OCI-LY3 (cell line): Measurements from ENCODE around the gene CLVS2.

Source experiments
- H2AFZ ChIP-seq: fragments of 200-600, 300-600 bp; shearing (Covaris generic); 2 replicates; pipeline ENCODE4 v1.6.0; 2014; ENCODE audit warnings: antibody characterized with exemption, low read depth, low read length
- H3K27ac ChIP-seq: fragments of 200-600, 300-600 bp; sonication (generic); 2 replicates; pipeline ENCODE4 v1.5.1; 2014; ENCODE audit warnings: mild to moderate bottlenecking, low read length, moderate library complexity, mixed read lengths
- H3K27me3 ChIP-seq: fragments of 200-600, 300-600 bp; sonication (generic); 2 replicates; pipeline ENCODE4 v1.6.1; 2014; ENCODE audit warnings: low read depth, low read length, mixed read lengths
- H3K36me3 ChIP-seq: fragments of 200-600, 300-600 bp; sonication (generic); replicated peaks from 2 replicates; pipeline ENCODE3; 2014; ENCODE audit warnings: low read depth, low read length, mixed read lengths
- H3K4me1 ChIP-seq: fragments of 300-600, 200-600 bp; sonication (generic); 2 replicates; pipeline ENCODE4 v1.6.1; 2014; ENCODE audit warnings: low read length, mixed read lengths
- H3K4me2 ChIP-seq: fragments of 200-600, 300-600 bp; sonication (generic); 2 replicates; pipeline ENCODE4 v1.6.1; 2014; ENCODE audit warnings: low read length, mixed read lengths
- H3K4me3 ChIP-seq: fragments of 300-600, 200-600 bp; sonication (generic); 2 replicates; pipeline ENCODE4 v1.5.1; 2014; ENCODE audit warnings: antibody characterized with exemption, mild to moderate bottlenecking, low read length, moderate library complexity
- H3K79me2 ChIP-seq: fragments of 300-600, 200-600 bp; shearing (Covaris generic); 2 replicates; pipeline ENCODE4 v1.6.1; 2014; ENCODE audit warnings: mild to moderate bottlenecking, low read length, mixed read lengths
- H3K9ac ChIP-seq: fragments of 300-600, 200-600 bp; shearing (Covaris generic); 2 replicates; pipeline ENCODE4 v1.6.0; 2014; ENCODE audit warnings: mild to moderate bottlenecking, low read length, moderate library complexity
- H3K9me3 ChIP-seq: fragments of 200-600, 300-600 bp; shearing (Covaris generic); 2 replicates; pipeline ENCODE4 v1.6.1; 2014; ENCODE audit warnings: low read length, mixed read lengths; ENCODE audit not compliant: insufficient read depth
- H4K20me1 ChIP-seq: fragments of 200-600, 300-600 bp; sonication (generic); 2 replicates; pipeline ENCODE4 v1.6.1; 2016; ENCODE audit warnings: low read length, mixed read lengths; ENCODE audit not compliant: insufficient read depth
- EZH2phosphoT487 ChIP-seq: fragments of 200-600 bp; shearing (Covaris generic); IDR thresholded peaks from 2 replicates; pipeline ENCODE4 v1.6.1; 2018; ENCODE audit warnings: antibody characterized with exemption, mixed run types, low read depth
- TF ChIP-seq, protein P1 (sequence below): fragments of 200-600, 300-600 bp; sonication (generic); IDR thresholded peaks from 2 replicates; pipeline ENCODE4 v1.5.1; 2014; ENCODE audit warnings: antibody characterized with exemption, low read length, low read depth

Gene CLVS2, protein sequence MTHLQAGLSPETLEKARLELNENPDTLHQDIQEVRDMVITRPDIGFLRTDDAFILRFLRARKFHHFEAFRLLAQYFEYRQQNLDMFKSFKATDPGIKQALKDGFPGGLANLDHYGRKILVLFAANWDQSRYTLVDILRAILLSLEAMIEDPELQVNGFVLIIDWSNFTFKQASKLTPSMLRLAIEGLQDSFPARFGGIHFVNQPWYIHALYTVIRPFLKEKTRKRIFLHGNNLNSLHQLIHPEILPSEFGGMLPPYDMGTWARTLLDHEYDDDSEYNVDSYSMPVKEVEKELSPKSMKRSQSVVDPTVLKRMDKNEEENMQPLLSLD

DNA sequence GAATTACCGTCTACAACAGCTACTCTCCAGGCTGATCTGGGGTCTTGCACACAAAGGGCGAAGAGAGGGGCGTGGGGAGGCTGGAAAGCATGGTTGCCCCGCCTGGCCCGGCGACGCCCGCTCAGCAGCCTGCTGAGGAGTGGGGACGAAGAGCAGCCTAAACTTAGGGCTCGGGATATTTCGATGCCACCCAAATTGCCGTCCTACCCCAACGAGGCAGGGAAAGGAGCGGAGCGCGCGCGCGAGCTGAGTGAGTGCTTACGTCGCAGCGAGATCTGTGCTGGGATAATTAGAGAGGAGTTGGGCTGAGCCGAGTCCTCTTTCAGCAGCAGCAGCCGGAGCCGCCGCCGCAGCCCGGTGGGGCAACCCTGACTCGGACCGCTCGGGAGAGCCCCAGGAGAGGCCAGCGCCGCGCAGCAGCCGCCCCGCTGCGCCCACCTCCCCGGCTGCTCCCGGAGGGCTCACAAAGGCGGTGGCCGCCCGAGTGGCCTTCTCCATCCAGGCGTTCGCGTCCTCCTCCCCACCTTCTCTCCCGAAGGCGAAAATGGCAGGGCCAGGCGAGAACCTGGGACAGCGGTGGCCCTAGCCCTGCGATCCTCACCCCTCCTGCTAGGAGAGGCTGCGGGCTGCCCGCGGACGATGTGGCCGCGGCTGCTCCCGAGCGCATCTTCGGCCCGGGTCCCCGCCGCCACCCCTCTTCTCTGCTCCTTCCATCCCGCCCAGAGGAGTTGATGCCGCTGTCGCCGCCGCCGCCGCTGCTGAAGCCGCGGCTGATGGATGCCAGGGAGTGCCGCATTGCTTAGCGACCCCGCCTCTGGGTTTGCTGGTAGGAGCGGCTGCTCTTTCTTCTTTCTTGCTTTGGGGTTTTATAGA lies at the start of gene CLVS2:
Gene CLVS2, plus strand, starts transcription at position 315 of the 873 bp plus-strand sequence. CDS start 1,543 bp downstream, outside the sequence.
- Histone ChIP-seq H3K9ac (no peak within 1 kb of the TSS), H3K27me3 (no peaks in the 10 kb centered on the region), H3K4me3 (no peak within 1 kb of the TSS), H3K4me1 (no peaks in the 10 kb centered on the region), H2AFZ (no peak within 1 kb of the TSS), H3K79me2 (no peaks in the 10 kb centered on the region), H3K27ac (no peak within 1 kb of the TSS), H4K20me1 (no peaks in the 10 kb centered on the region), H3K36me3 (no peaks in the 10 kb centered on the region), H3K4me2 (no peak within 1 kb of the TSS), H3K9me3 (no peaks in the 10 kb centered on the region)
- TF ChIP-seq, protein P1, sequence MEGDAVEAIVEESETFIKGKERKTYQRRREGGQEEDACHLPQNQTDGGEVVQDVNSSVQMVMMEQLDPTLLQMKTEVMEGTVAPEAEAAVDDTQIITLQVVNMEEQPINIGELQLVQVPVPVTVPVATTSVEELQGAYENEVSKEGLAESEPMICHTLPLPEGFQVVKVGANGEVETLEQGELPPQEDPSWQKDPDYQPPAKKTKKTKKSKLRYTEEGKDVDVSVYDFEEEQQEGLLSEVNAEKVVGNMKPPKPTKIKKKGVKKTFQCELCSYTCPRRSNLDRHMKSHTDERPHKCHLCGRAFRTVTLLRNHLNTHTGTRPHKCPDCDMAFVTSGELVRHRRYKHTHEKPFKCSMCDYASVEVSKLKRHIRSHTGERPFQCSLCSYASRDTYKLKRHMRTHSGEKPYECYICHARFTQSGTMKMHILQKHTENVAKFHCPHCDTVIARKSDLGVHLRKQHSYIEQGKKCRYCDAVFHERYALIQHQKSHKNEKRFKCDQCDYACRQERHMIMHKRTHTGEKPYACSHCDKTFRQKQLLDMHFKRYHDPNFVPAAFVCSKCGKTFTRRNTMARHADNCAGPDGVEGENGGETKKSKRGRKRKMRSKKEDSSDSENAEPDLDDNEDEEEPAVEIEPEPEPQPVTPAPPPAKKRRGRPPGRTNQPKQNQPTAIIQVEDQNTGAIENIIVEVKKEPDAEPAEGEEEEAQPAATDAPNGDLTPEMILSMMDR: no peak
- no peak for TF ChIP-seq EZH2phosphoT487

DNA sequence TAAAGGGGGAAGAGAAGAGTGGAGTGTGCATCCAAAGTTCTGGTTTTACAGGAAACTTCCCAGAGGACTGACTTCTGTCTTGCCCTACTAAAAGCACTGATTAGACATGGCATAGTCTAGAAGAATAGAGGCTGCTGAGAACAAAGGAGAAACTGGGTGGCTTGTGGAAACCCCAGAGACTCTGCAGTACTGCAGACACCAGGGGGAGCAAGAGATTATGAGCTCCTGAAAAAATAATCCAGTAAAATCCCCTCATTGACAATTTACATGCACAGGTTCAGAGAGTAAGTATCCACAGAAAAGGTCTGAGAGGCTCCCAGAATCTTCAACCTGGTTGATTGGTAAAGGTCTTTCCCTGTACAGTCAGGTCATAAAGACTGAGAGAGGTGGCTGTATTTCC lies 48.7 kb upstream of the CLVS2 start:
- H3K79me2 ChIP-seq: no peaks in the 10 kb centered on the region
- H4K20me1 ChIP-seq: no peaks in the 10 kb centered on the region
- H3K4me3 ChIP-seq: no peak overlapping the region
- no peak overlapping the region for H3K27ac ChIP-seq
- no peaks in the 10 kb centered on the region for H3K27me3 ChIP-seq
- no peak overlapping the region for H2AFZ ChIP-seq
- no peaks in the 10 kb centered on the region for H3K9me3 ChIP-seq
- no peak overlapping the region for H3K4me2 ChIP-seq
- H3K4me1 ChIP-seq: no peaks in the 10 kb centered on the region
- no peaks in the 10 kb centered on the region for H3K36me3 ChIP-seq
- H3K9ac ChIP-seq: no peak overlapping the region
- TF ChIP-seq EZH2phosphoT487: no peak
- TF ChIP-seq, protein P1: no peak

DNA sequence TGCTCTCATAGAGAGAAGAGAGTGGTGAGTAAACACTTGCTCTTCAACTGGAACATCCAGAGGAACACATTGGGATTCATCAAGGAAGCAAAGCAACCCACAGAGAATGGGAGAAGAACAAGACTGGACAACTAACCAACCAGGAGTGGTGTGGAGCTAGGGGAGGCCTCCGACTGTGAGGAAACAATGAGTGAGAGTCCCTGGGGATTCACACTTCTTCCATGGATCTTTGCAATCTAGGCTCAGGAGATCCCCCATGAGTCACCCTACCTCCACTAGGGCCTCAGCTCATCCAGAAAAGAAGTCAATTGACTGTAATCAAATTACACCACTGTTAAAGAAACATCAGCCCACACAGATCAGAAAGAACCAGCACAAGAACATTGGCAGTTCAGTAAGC lies 42.3 kb upstream of the CLVS2 start:
- no peak overlapping the region for H3K9ac ChIP-seq
- no peaks in the 10 kb centered on the region for H3K36me3 ChIP-seq
- no peak overlapping the region for H3K4me3 ChIP-seq
- H4K20me1 ChIP-seq: no peaks in the 10 kb centered on the region
- no peaks in the 10 kb centered on the region for H3K27me3 ChIP-seq
- TF ChIP-seq, protein P1: no peak
- no peak for TF ChIP-seq EZH2phosphoT487
- H3K9me3 ChIP-seq: no peaks in the 10 kb centered on the region
- H3K79me2 ChIP-seq: no peaks in the 10 kb centered on the region
- no peak overlapping the region for H3K27ac ChIP-seq
- H2AFZ ChIP-seq: no peak overlapping the region
- no peak overlapping the region for H3K4me2 ChIP-seq
- no peaks in the 10 kb centered on the region for H3K4me1 ChIP-seq

DNA sequence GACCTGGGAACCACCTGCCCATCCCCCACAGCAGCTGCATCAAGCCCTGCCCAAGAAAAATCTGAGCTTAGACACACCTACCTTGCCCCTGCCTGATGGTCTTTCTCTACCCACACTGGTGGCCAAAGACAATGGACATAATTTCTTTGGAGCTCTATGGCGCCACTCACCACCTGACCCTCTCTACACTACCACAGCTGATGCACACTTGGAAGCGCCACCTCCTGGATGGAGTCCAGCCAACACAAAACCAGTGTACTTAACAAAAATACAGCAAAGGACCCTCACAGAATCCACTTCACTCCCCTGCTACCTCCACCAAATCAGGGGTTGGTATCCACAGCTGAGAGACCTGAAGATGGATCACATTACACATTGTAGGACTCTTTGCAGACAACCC lies 39.7 kb upstream of the CLVS2 start:
- no peaks in the 10 kb centered on the region for H3K4me1 ChIP-seq
- H3K9me3 ChIP-seq: no peaks in the 10 kb centered on the region
- no peaks in the 10 kb centered on the region for H3K27me3 ChIP-seq
- H3K79me2 ChIP-seq: no peaks in the 10 kb centered on the region
- no peak overlapping the region for H3K9ac ChIP-seq
- TF ChIP-seq, protein P1: no peak
- TF ChIP-seq EZH2phosphoT487: no peak
- no peak overlapping the region for H3K27ac ChIP-seq
- H3K4me3 ChIP-seq: no peak overlapping the region
- no peak overlapping the region for H2AFZ ChIP-seq
- H3K36me3 ChIP-seq: no peaks in the 10 kb centered on the region
- no peak overlapping the region for H3K4me2 ChIP-seq
- H4K20me1 ChIP-seq: no peaks in the 10 kb centered on the region
